Cardiac fibroblast (primary cell): ENCODE results near the gene UNCX.
"Not testable (repeated sequence)": the region's sequence is repeated elsewhere in the genome, so short reads cannot be mapped to it uniquely, and the experiment has no call there.

Source experiments
- DNase-seq, 2 donors: peaks; one replicate each; pipeline versions ENCODE4 v3.0.0 to v3.0.0-alpha.2; 2010; ENCODE audit warnings: low read depth in 2 of 2
- H3K4me3 ChIP-seq, 2 donors: replicated peaks in 1 of 2; 1 replicate in 1 of 2; 2 replicates in 1 of 2; pipeline ENCODE4 v1.5.1; 2011; ENCODE audit warnings: low read depth in 2 of 2, low read length in 2 of 2, mild to moderate bottlenecking in 2 of 2, moderate library complexity in 1 of 2
- TF ChIP-seq, protein P1 (sequence below): IDR thresholded peaks from one replicate; pipeline ENCODE4 v1.5.1; 2011; ENCODE audit warnings: low read depth, mild to moderate bottlenecking, low read length, inconsistent platforms

UNCX gene

GRCh38 chr7:1210321-1210978, 22.2 kb upstream of the UNCX start:
- H3K4me3 ChIP-seq: no peak overlapping the region
- peak; percentile 22 to 23 for DNase-seq
- TF ChIP-seq, protein P1, sequence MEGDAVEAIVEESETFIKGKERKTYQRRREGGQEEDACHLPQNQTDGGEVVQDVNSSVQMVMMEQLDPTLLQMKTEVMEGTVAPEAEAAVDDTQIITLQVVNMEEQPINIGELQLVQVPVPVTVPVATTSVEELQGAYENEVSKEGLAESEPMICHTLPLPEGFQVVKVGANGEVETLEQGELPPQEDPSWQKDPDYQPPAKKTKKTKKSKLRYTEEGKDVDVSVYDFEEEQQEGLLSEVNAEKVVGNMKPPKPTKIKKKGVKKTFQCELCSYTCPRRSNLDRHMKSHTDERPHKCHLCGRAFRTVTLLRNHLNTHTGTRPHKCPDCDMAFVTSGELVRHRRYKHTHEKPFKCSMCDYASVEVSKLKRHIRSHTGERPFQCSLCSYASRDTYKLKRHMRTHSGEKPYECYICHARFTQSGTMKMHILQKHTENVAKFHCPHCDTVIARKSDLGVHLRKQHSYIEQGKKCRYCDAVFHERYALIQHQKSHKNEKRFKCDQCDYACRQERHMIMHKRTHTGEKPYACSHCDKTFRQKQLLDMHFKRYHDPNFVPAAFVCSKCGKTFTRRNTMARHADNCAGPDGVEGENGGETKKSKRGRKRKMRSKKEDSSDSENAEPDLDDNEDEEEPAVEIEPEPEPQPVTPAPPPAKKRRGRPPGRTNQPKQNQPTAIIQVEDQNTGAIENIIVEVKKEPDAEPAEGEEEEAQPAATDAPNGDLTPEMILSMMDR: no peak

GRCh38 chr7:1210979-1211608, 21.6 kb upstream of the UNCX start:
- H3K4me3 ChIP-seq: no peak overlapping the region
- TF ChIP-seq, protein P1: no peak

GRCh38 chr7:1211611-1212010, 21.1 kb upstream of the UNCX start:
- H3K4me3 ChIP-seq: no peak overlapping the region

More at GRCh38 chr7:1210979-1211608, 21.6 kb upstream of the UNCX start:
- DNase-seq: no peak

GRCh38 chr7:1212025-1212424, 20.6 kb upstream of the UNCX start:
- not testable (repeated sequence) for DNase-seq, H3K4me3 ChIP-seq

More at GRCh38 chr7:1211611-1212010, 21.1 kb upstream of the UNCX start:
- TF ChIP-seq, protein P1: no peak
- no peak for DNase-seq

- H3K4me3 ChIP-seq: no peak overlapping the region
- TF ChIP-seq, protein P1: no peak
- no peak for DNase-seq
These were observed 18.2 kb upstream of the UNCX start for GRCh38 chr7:1214516-1214915.

DNA sequence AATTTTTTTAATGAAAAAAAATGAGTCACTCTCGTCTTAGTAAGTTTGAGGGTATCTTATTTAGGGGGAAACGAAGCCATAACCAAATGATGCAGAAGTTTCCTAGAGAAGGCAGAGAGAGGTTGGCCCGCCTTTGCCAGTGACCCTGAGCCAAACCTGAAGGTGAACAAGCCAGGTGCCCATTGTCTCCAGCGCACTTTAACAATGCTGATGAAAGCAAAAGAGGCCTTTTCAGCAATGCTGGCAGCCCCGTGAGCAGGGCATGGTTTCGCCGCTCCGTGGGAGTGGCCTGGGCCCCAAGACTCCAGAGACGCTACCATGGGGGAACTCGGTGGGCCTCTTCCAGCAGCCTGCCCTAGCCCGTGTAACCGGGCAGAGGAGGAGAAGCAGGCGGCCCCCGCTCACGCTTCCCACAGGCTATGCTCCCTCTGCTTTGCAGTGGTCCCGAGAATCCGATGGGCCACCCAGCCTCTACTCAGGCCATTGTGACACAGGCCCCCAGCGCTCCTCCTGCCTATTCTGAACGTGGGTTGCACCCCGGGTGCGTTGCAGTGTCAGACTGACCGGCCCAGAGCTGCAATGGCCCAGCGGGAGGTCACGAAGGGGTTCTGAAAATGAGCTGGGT, 14.0 kb upstream of the UNCX start:
- TF ChIP-seq, protein P1: no peak
- DNase-seq: no peak
- no peak overlapping the region for H3K4me3 ChIP-seq

- no peak overlapping the region for H3K4me3 ChIP-seq
- TF ChIP-seq, protein P1: no peak
- no peak for DNase-seq
These were observed 13.2 kb upstream of the UNCX start for GRCh38 chr7:1219498-1219897.
